Activated T-helper 1 cell treated with anti-CD3 and anti-CD28 coated beads, Interleukin-12 subunit alpha, Interleukin-12 subunit beta, Interleukin-2, Interleukin-4 antibody, amounts not matched to agents 30 ng/mL and 10 ng/mL and 1 ng/mL, durations not matched to agents 14 hours and 24 hours and 36 hours (primary cell): ENCODE measurements around the gene FAM72B. TPM values are rescaled to one million over a fixed set of nuclear protein-coding genes. Genes with fewer than 3 reads are reported as not detected.
A peak's percentile ranks its signal among the peaks of the same experiment; 100 is the strongest.
"Not testable (repeated sequence)": the region's sequence is repeated elsewhere in the genome, so short reads cannot be mapped to it uniquely, and the experiment has no call there.

Source experiments
- DNase-seq: peaks from one replicate; pipeline ENCODE4 v3.0.0; 2021; ENCODE audit warnings: low spot score
- H3K27ac Mint-ChIP-seq: one replicate; pipeline ENCODE4 v1.8.0; 2021; ENCODE audit warnings: mild to moderate bottlenecking, mixed read lengths
- H3K27me3 Mint-ChIP-seq: one replicate; pipeline ENCODE4 v1.8.0; 2022; ENCODE audit warnings: mild to moderate bottlenecking, moderate library complexity, mixed read lengths; ENCODE audit not compliant: insufficient read depth
- H3K36me3 Mint-ChIP-seq: one replicate; pipeline ENCODE4 v1.8.0; 2021; ENCODE audit warnings: low read depth, mixed read lengths
- H3K4me1 Mint-ChIP-seq: one replicate; pipeline ENCODE4 v1.8.0; 2021; ENCODE audit warnings: low read depth, mixed read lengths
- H3K4me3 Mint-ChIP-seq: one replicate; pipeline ENCODE4 v1.8.0; 2021; ENCODE audit warnings: mild to moderate bottlenecking, moderate library complexity, mixed read lengths
- H3K9me3 Mint-ChIP-seq: one replicate; pipeline ENCODE4 v1.8.0; 2021; ENCODE audit warnings: mixed read lengths
- intact Hi-C: fragments of 100-400 bp; cut with micrococcal nuclease; formaldehyde crosslinking; loops from one replicate; pipeline ENCODE4 v1.15.1; 2024
- total RNA-seq: library from RNA; stranded (reverse); gene quantifications from 2 replicates; pipeline ENCODE4 v1.2.3, GENCODE V29; 2022

FAM72B gene
- total RNA-seq, 1 donor from 2014 or later, result 26.1 TPM

- H3K4me1 Mint-ChIP-seq, H3K27ac Mint-ChIP-seq, H3K27me3 Mint-ChIP-seq, DNase-seq, H3K36me3 Mint-ChIP-seq, H3K9me3 Mint-ChIP-seq, intact Hi-C loops: not testable (repeated sequence)
- H3K4me3 Mint-ChIP-seq, result peak overlapping the region; percentile 87
Measured at GRCh38 chr1:121185140-121185708, 1.1 kb upstream of the FAM72B start.

- H3K27me3 Mint-ChIP-seq, H3K36me3 Mint-ChIP-seq, DNase-seq, H3K4me1 Mint-ChIP-seq, H3K27ac Mint-ChIP-seq, H3K9me3 Mint-ChIP-seq, intact Hi-C loops: not testable (repeated sequence)
- peak overlapping the region; percentile 42 for H3K4me3 Mint-ChIP-seq
Measured at GRCh38 chr1:121183867-121184266, 273 bp downstream of the FAM72B start.

- H3K9me3 Mint-ChIP-seq, H3K27ac Mint-ChIP-seq, H3K4me1 Mint-ChIP-seq, H3K27me3 Mint-ChIP-seq, H3K36me3 Mint-ChIP-seq, H3K4me3 Mint-ChIP-seq, DNase-seq, intact Hi-C loops: not testable (repeated sequence)
Measured at GRCh38 chr1:121178197-121178596, 5.9 kb downstream of the FAM72B start.

GRCh38 chr1:121176649-121177048 is 7.5 kb downstream of the FAM72B start:
- H3K4me3 Mint-ChIP-seq, H3K27me3 Mint-ChIP-seq, H3K4me1 Mint-ChIP-seq, H3K27ac Mint-ChIP-seq, H3K9me3 Mint-ChIP-seq, DNase-seq, H3K36me3 Mint-ChIP-seq, intact Hi-C loops: not testable (repeated sequence)

GRCh38 chr1:121168152-121168668 is 15.9 kb downstream of the FAM72B start:
- DNase-seq, result not testable (repeated sequence)

GRCh38 chr1:121167225-121167738 is 16.9 kb downstream of the FAM72B start:
- H3K4me3 Mint-ChIP-seq, intact Hi-C loops, DNase-seq, H3K36me3 Mint-ChIP-seq, H3K4me1 Mint-ChIP-seq, H3K9me3 Mint-ChIP-seq, H3K27ac Mint-ChIP-seq, H3K27me3 Mint-ChIP-seq: not testable (repeated sequence)

More at GRCh38 chr1:121168152-121168668, 15.9 kb downstream of the FAM72B start:
- H3K4me3 Mint-ChIP-seq, H3K9me3 Mint-ChIP-seq, H3K27ac Mint-ChIP-seq, H3K4me1 Mint-ChIP-seq, H3K36me3 Mint-ChIP-seq, H3K27me3 Mint-ChIP-seq, intact Hi-C loops: not testable (repeated sequence)

- DNase-seq, H3K9me3 Mint-ChIP-seq, H3K36me3 Mint-ChIP-seq, H3K4me3 Mint-ChIP-seq, H3K27me3 Mint-ChIP-seq, H3K4me1 Mint-ChIP-seq, intact Hi-C loops, H3K27ac Mint-ChIP-seq: not testable (repeated sequence)
Measured at GRCh38 chr1:121165296-121165695, 18.8 kb downstream of the FAM72B start.

GRCh38 chr1:121163850-121164757 is 20.0 kb downstream of the FAM72B start:
- H3K4me3 Mint-ChIP-seq, intact Hi-C loops, H3K36me3 Mint-ChIP-seq, DNase-seq, H3K27ac Mint-ChIP-seq, H3K4me1 Mint-ChIP-seq, H3K27me3 Mint-ChIP-seq, H3K9me3 Mint-ChIP-seq: not testable (repeated sequence)

- H3K4me1 Mint-ChIP-seq, DNase-seq, H3K4me3 Mint-ChIP-seq, H3K27me3 Mint-ChIP-seq, H3K27ac Mint-ChIP-seq, H3K36me3 Mint-ChIP-seq, H3K9me3 Mint-ChIP-seq, intact Hi-C loops: not testable (repeated sequence)
Measured at GRCh38 chr1:121161199-121161901, 22.8 kb downstream of the FAM72B start.

- H3K27ac Mint-ChIP-seq, H3K36me3 Mint-ChIP-seq, H3K27me3 Mint-ChIP-seq, H3K9me3 Mint-ChIP-seq, intact Hi-C loops, DNase-seq, H3K4me3 Mint-ChIP-seq, H3K4me1 Mint-ChIP-seq: not testable (repeated sequence)
Measured at GRCh38 chr1:121160118-121160517, 24.0 kb downstream of the FAM72B start.

GRCh38 chr1:121157609-121158008 is 26.5 kb downstream of the FAM72B start:
- H3K27ac Mint-ChIP-seq, H3K4me1 Mint-ChIP-seq, intact Hi-C loops, H3K27me3 Mint-ChIP-seq, H3K4me3 Mint-ChIP-seq, DNase-seq, H3K9me3 Mint-ChIP-seq, H3K36me3 Mint-ChIP-seq: not testable (repeated sequence)

GRCh38 chr1:121156958-121157603 is 27.1 kb downstream of the FAM72B start:
- H3K36me3 Mint-ChIP-seq, H3K4me1 Mint-ChIP-seq, intact Hi-C loops, H3K27me3 Mint-ChIP-seq, H3K4me3 Mint-ChIP-seq, H3K9me3 Mint-ChIP-seq, DNase-seq, H3K27ac Mint-ChIP-seq: not testable (repeated sequence)
